GM12874 (cell line): ENCODE measurements around the gene CCBE1.

Source experiments
- TF ChIP-seq, protein P1 (sequence below): IDR thresholded peaks from 2 replicates; pipeline ENCODE4 v1.5.1; 2011; ENCODE audit warnings: low read depth, mild to moderate bottlenecking, control low read depth, low read length, moderate library complexity; ENCODE audit not compliant: insufficient read depth

CCBE1 gene

DNA sequence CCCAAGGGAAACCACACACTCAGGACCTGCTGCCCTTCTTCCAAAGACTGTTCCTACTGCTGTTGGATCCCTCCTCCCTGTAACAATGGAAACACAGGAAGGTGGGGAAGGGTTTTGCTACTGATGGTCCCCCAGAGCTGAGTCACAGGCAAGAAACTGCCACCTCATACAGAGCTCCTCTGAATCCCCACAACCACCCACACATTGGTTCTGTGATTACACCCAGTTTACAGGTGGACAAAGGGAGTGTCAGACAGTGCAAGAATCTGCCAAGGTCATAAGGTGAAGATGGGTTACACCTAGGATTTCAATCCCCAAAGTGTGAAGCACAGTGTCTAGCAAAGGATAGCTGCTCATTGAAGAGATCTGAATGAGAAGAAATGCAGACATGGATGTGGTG, 196.5 kb downstream of the CCBE1 start:
- TF ChIP-seq, protein P1, sequence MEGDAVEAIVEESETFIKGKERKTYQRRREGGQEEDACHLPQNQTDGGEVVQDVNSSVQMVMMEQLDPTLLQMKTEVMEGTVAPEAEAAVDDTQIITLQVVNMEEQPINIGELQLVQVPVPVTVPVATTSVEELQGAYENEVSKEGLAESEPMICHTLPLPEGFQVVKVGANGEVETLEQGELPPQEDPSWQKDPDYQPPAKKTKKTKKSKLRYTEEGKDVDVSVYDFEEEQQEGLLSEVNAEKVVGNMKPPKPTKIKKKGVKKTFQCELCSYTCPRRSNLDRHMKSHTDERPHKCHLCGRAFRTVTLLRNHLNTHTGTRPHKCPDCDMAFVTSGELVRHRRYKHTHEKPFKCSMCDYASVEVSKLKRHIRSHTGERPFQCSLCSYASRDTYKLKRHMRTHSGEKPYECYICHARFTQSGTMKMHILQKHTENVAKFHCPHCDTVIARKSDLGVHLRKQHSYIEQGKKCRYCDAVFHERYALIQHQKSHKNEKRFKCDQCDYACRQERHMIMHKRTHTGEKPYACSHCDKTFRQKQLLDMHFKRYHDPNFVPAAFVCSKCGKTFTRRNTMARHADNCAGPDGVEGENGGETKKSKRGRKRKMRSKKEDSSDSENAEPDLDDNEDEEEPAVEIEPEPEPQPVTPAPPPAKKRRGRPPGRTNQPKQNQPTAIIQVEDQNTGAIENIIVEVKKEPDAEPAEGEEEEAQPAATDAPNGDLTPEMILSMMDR: no peak

DNA sequence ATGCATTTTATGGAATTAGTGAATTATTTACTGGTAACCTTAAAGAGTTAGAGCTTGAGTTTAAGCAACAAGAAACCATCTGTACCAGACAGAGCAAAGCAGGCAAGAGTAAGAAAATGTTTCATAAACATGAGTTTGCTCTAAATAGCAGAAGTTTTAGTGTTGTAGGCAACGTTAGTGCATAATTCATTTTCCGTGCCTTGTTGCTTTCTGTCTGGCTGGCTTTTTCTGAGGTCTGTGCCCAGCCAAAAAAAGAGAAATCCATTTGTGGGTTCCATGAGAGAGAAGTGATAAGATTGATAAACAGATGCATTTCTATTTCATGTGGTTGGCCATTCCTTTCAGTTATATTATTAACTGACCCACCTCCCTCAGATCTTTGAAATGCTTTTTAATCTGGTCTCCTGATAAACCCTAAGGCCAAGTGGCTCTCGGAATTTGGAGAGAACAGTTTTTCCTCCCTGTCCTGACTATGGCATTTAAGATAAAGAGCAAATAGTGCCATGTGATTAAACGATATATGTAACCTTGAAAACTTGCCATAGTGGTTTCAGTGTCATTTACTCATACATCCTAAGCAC, 198.6 kb downstream of the CCBE1 start:
- TF ChIP-seq, protein P1: no peak

DNA sequence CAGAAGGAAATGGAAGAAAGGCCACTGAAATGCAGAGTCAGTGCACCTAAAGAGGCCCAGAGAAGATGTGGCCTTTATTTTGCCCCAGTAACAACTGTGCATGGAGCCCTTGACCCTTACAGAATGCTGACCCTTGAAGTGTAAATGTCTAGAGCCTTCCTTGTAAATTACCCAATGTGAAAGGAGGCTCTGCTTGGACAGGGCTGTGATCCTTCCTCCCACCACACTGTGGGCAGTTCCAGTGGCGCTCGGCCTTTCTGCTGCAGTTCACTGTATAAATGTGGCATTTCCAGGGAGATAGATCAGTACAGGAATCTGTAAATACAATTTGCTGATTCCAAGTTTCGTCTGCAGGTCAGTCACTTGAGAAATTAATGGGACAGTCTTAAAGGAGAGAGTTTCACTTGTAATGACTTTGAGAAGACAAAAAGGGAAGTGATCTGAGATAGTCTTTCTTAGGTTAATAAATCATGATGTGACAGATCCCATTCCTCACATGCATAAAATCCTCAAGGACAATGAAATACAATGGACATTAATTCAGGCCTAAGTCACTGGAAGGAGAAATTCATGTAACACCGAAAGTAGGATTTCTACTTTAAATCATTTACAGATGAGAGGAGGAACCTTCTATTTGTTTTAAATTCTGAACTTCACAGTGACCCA, 204.3 kb downstream of the CCBE1 start:
- TF ChIP-seq, protein P1: no peak

DNA sequence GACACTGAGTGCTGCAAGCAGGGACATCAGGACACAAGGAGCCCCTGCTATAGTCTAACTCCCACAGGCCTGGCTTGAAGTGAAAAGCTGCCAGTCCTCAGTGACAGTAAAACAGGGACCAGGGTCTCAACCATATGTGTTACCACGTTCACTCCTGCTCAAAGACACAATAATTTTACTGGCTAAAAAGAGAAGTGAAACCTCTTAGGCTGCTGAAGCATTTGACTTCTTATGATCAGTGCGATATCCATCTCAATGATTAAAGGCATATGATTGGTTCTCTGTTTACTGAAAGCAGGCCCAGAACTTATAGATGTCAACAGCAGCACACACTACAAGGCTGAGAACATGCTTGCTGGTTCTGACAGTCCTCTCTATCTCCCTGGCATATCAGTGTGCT, 208.3 kb downstream of the CCBE1 start:
- TF ChIP-seq, protein P1: no peak

DNA sequence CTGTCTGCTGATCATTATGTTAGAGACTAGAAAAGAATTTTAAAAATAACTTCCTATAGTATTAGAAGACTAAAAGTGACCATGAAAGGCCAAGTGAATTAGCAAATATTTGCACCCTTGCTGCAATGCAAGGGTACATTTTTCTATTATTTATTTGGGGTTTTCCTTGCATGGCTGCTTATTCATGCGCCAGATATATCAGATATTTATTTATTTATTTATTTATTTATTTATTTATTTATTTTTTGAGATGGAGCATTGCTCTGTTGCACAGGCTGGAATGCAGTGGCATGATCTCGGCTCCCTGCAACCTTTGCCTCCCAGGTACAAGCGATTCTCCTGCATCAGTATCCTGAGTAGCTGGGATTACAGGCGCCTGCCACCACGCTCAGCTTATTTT, 211.8 kb downstream of the CCBE1 start:
- TF ChIP-seq, protein P1: no peak

DNA sequence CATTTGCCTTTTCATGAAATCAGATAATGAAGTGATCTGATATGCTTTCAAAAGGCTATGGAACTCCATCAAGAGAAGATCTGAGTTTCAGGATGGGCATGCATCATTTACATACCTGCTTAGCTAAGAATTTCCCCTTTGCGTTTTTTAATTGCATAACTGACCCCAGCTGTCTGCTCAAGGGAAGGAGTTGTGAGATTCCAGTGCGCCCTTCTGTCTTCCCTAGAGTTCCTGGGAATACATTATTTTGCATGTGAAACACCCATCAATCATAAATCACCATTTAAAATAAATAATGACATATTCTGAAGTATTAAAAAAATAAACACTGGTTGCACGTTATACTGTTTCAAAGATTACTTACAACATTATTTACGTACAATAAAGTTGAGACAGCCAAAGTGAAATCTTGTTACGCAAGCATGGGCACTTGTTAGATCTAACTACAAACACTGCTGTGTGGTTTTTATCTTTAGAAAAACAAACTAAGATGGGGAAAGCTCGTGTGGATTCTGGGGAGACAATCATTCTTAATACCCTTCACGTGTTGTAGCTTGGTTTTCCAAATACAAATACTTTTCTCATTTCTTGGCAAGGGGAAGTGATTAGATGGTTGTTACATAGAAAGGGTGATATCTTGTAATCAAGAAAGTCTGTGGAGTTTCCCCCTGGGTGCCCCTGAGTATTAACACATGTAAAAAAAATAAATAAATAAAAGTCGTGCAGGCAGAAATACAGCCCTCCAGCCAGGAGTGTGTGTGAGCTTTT, 212.5 kb downstream of the CCBE1 start:
- TF ChIP-seq, protein P1: no peak

DNA sequence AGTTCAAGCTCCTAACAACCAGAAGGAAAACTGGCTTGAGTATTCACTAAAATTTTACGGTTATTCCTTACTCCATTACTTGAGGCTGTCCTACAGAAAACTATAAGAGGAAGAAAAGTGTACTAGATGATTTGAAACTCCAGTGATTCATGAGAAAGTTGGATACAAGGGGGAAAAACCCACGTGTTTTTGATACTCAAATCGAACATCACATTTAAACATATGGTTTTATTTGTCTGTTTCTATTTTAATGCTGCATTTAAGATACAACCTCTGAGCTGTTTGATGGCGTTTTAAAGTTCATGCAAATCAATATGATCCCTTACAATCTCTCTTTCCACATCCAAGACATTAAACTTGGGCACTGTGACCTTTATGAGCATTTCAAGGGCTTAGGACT, 213.1 kb downstream of the CCBE1 start:
- TF ChIP-seq, protein P1: no peak
